ENCODE measurements around the gene UPP1. TPM values are rescaled to one million over a fixed set of nuclear protein-coding genes. Genes with fewer than 3 reads are reported as not detected.
"Not testable (repeated sequence)": the region's sequence is repeated elsewhere in the genome, so short reads cannot be mapped to it uniquely, and the experiment has no call there.

Gene UPP1
- total and polyA plus RNA-seq, 4 donors, result 9.7 to 85.6 (median 33.2) TPM

DNA sequence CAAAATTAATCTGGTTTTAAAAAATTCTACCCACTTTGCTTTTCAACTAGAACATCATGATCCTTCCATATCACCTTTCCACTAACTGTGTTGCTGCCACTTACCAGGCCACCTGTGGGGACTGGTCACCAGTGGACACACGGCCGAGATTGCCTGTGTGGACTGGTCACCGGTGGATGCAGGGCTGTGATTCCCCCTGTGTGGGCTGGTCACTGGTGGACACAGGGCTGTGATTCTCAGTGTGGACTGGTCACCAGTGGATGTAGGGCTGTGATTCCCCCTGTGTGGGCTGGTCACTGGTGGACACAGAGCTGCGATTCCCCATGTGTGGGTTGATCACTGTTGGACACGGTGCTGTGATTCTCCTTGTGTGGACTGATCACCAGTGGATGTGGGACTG, 27.0 kb downstream of the UPP1 start:
- Histone ChIP-seq H3K4me3 (ENCODE audit: low read depth, low read length) (no peak overlapping the region), H3K27me3 (ENCODE audit: control insufficient read depth, insufficient read depth, low read length) (no peaks in the 10 kb centered on the region), H3K9me3 (ENCODE audit: control insufficient read depth, insufficient read depth, low read length) (no peaks in the 10 kb centered on the region), H3K4me1 (ENCODE audit: control insufficient read depth, insufficient read depth, low read length) (no peaks in the 10 kb centered on the region), H3K36me3 (ENCODE audit: control insufficient read depth, insufficient read depth, low read length) (no peaks in the 10 kb centered on the region), H3K27ac (ENCODE audit: low read depth, low read length) (no peak overlapping the region)
- 98% methylated on average over 5 of the region's 5 CpGs for WGBS (ENCODE audit: insufficient coverage)
- DNase-seq (ENCODE audit: low read depth in 4 of 6, low spot score in 6 of 6), result no peak

DNA sequence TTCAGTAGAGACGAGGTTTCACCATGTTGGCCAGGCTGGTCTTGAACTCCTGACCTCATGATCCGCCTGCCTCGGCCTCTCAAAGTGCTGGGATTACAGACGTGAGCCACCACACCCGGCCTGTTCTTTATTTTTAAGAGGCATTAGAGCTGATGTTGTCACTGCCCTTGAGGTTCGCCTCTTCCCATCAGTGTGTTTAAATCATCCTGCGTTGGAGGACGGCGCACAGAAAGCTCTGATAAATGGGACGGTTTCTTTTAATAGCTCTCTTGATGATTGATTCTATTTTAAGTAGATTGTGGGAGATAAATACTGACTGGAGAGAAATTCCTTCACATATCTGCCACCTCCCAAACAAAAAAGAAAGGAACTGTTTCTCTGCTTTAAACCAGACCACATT, 29.0 kb downstream of the UPP1 start:
- Histone ChIP-seq H3K27ac (ENCODE audit: low read depth, low read length) (no peak overlapping the region), H3K9me3 (ENCODE audit: control insufficient read depth, insufficient read depth, low read length) (no peaks in the 10 kb centered on the region), H3K36me3 (ENCODE audit: control insufficient read depth, insufficient read depth, low read length) (no peaks in the 10 kb centered on the region), H3K4me3 (ENCODE audit: low read depth, low read length) (no peak overlapping the region), H3K27me3 (ENCODE audit: control insufficient read depth, insufficient read depth, low read length) (no peaks in the 10 kb centered on the region), H3K4me1 (ENCODE audit: control insufficient read depth, insufficient read depth, low read length) (no peaks in the 10 kb centered on the region)
- DNase-seq (ENCODE audit: low read depth in 4 of 6, low spot score in 6 of 6), result peak in 1 of 6 donors; percentile 25
- WGBS (ENCODE audit: insufficient coverage), result 67% methylated on average over 5 of the region's 10 CpGs

DNA sequence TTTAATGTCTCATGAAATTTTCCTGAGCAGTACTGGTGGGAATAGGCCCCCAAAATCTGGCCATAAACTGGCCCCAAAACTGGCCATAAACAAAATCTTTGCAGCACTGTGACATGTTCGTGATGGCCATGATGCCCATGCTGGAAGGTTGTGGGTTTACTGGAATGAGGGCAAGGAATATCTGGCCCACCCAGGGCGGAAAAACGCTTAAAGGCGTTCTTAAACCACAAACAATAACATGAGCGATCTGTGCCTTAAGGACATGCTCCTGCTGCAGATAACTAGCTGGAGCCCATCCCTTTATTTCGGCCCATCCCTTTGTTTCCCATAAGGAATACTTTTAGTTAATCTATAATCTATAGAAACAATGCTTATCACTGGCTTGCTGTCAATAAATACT, 31.5 kb downstream of the UPP1 start:
- WGBS (ENCODE audit: insufficient coverage), result 100% methylated on average over 3 of the region's 6 CpGs
- not testable (repeated sequence) for H3K4me3 ChIP-seq (ENCODE audit: low read depth, low read length); H3K27ac ChIP-seq (ENCODE audit: low read depth, low read length); H3K4me1 ChIP-seq (ENCODE audit: control insufficient read depth, insufficient read depth, low read length); H3K36me3 ChIP-seq (ENCODE audit: control insufficient read depth, insufficient read depth, low read length); H3K9me3 ChIP-seq (ENCODE audit: control insufficient read depth, insufficient read depth, low read length); DNase-seq (ENCODE audit: low read depth in 4 of 6, low spot score in 6 of 6); H3K27me3 ChIP-seq (ENCODE audit: control insufficient read depth, insufficient read depth, low read length)

DNA sequence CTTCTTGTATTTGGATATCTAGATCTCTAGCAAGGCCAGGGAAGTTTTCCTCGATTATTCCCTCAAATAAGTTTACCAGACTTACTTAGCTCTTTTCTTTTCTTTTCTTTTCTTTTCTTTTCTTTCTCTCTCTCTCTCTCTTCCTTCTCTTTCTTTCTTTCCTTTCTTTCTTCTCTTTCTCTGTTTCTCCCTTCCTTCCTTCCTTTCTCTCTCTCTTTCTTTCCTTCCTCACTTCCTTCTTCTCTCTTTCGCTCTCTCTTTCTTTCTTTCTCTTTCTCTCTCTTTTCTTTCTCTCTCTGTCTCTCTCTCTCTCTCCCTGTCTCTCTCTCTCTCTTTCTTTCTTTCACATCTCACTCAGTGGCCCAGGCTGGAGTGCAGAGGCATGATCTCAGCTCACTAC, 37.0 kb downstream of the UPP1 start:
- H3K27me3 ChIP-seq (ENCODE audit: control insufficient read depth, insufficient read depth, low read length), result no peaks in the 10 kb centered on the region
- no peak overlapping the region for H3K27ac ChIP-seq (ENCODE audit: low read depth, low read length)
- no peak for DNase-seq (ENCODE audit: low read depth in 4 of 6, low spot score in 6 of 6)
- H3K36me3 ChIP-seq (ENCODE audit: control insufficient read depth, insufficient read depth, low read length), result no peaks in the 10 kb centered on the region
- H3K9me3 ChIP-seq (ENCODE audit: control insufficient read depth, insufficient read depth, low read length), result peaks cover 1% of the 10 kb centered on the region
- no peaks in the 10 kb centered on the region for H3K4me1 ChIP-seq (ENCODE audit: control insufficient read depth, insufficient read depth, low read length)
- H3K4me3 ChIP-seq (ENCODE audit: low read depth, low read length), result no peak overlapping the region
- 88% methylated on average over 1 of the region's 2 CpGs for WGBS (ENCODE audit: insufficient coverage)

DNA sequence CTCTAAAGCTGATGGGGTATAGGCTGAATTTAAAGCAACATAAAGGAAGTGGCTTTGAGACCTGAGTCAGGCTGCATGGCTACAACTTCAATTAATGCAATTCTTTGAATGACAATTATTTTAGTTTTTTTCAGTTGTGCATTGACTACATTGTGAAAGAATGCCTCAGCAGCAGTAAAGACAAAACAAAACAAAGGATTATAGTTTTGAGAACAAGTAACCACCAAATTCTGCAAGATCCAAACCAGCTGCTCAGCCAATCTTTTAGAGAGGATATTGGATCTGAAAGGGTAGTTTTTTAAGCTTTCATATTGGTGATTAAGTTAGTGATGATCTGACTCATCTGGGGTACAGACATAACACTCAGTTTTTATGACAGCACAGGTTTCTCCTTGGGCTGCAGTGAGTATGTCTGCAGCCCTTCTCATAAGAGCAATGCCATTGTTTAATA, 41.6 kb downstream of the UPP1 start:
- H3K9me3 ChIP-seq (ENCODE audit: control insufficient read depth, insufficient read depth, low read length), result no peaks in the 10 kb centered on the region
- H3K27ac ChIP-seq (ENCODE audit: low read depth, low read length), result no peak overlapping the region
- no peaks in the 10 kb centered on the region for H3K4me1 ChIP-seq (ENCODE audit: control insufficient read depth, insufficient read depth, low read length)
- H3K27me3 ChIP-seq (ENCODE audit: control insufficient read depth, insufficient read depth, low read length), result no peaks in the 10 kb centered on the region
- H3K4me3 ChIP-seq (ENCODE audit: low read depth, low read length), result no peak overlapping the region
- no peaks in the 10 kb centered on the region for H3K36me3 ChIP-seq (ENCODE audit: control insufficient read depth, insufficient read depth, low read length)
- DNase-seq (ENCODE audit: low read depth in 4 of 6, low spot score in 6 of 6), result no peak

DNA sequence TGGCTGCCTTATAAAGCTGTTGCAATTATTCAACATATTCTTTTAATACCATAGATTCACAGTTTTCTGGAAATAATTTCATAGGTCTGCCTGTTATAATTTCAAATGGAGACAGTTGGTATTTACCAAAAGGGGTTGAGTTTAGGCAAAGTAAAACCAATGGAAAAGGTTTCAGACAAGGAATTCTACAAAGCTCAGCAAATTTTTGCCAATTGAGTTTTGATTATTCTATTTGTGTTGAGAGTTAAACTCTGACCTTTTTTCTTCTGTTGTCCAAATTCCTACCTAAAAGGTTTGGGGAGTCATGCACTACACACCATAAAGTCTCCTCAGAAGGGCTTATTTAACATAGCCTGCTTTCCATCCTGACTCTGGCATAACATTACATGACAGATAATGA, 43.7 kb downstream of the UPP1 start:
- no peaks in the 10 kb centered on the region for H3K9me3 ChIP-seq (ENCODE audit: control insufficient read depth, insufficient read depth, low read length)
- no peak for DNase-seq (ENCODE audit: low read depth in 4 of 6, low spot score in 6 of 6)

DNA sequence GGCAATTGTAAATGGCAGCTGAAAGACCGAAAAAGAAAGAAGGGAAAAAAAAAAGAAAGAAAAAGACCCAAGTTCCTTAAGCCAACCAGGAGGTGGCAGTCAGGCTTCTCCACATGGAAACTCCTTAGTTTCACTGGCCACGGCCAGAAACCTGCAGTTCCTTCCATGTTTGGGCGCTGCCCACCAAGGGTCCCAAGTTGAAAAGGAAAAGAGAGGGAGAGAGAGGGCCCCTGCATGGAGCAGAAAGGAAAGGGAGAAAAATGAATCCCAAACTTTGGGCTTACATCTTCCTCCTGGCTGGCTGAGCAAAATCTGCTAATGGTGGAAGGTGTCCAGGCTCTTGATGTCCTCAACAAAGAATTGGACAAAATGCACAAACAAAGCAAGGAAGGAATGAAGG, 50.4 kb downstream of the UPP1 start:
- no peak for DNase-seq (ENCODE audit: low read depth in 4 of 6, low spot score in 6 of 6)
- WGBS (ENCODE audit: insufficient coverage), result 85% methylated on average over 2 of the region's 3 CpGs
- H3K36me3 ChIP-seq (ENCODE audit: control insufficient read depth, insufficient read depth, low read length), result no peaks in the 10 kb centered on the region

More for the DNA sequence above, 43.7 kb downstream of the UPP1 start:
- Histone ChIP-seq H3K4me1 (ENCODE audit: control insufficient read depth, insufficient read depth, low read length) (no peaks in the 10 kb centered on the region), H3K27me3 (ENCODE audit: control insufficient read depth, insufficient read depth, low read length) (no peaks in the 10 kb centered on the region), H3K4me3 (ENCODE audit: low read depth, low read length) (no peak overlapping the region), H3K36me3 (ENCODE audit: control insufficient read depth, insufficient read depth, low read length) (no peaks in the 10 kb centered on the region), H3K27ac (ENCODE audit: low read depth, low read length) (no peak overlapping the region)

DNA sequence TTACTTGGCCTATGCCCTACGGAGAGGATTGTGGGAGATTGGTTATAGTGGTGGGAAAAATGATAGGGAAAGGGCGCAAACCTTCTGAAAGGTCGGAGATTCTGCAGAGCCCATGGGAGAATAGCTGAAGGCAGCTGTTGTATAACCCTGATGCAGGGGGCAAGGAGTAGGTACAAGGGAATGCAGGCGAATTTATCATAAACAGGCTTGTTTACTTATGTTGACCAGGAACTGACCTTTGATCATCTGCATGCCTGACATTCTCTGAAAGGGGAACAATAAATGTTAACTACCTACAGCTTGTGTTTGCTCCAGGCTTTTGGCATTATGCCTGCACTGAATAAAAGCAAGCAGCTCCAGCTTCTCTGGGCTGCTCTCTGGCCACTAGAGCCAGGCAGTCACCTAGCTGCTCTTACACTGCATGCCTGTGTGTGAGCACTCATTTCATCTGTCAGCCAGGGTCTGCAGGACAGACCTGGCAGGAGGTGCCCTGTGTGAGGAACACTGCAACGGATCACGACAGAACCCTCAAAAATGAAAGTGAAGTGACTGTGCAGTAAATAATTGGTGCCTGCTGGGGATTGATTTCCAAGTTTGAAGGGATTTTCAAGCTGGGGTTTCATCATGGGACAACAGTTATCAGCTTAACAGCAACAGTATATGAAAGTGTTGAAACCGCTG, 51.1 kb downstream of the UPP1 start:
- Histone ChIP-seq H3K4me3 (ENCODE audit: low read depth, low read length) (no peak overlapping the region), H3K27ac (ENCODE audit: low read depth, low read length) (no peak overlapping the region), H3K36me3 (ENCODE audit: control insufficient read depth, insufficient read depth, low read length) (no peaks in the 10 kb centered on the region), H3K9me3 (ENCODE audit: control insufficient read depth, insufficient read depth, low read length) (peaks cover 2% of the 10 kb centered on the region), H3K4me1 (ENCODE audit: control insufficient read depth, insufficient read depth, low read length) (no peaks in the 10 kb centered on the region), H3K27me3 (ENCODE audit: control insufficient read depth, insufficient read depth, low read length) (no peaks in the 10 kb centered on the region)
- DNase-seq (ENCODE audit: low read depth in 4 of 6, low spot score in 6 of 6), result no peak
- 72% methylated on average over 6 of the region's 7 CpGs for WGBS (ENCODE audit: insufficient coverage)

More for the DNA sequence above, 50.4 kb downstream of the UPP1 start:
- Histone ChIP-seq H3K4me3 (ENCODE audit: low read depth, low read length) (no peak overlapping the region), H3K27ac (ENCODE audit: low read depth, low read length) (no peak overlapping the region), H3K9me3 (ENCODE audit: control insufficient read depth, insufficient read depth, low read length) (peaks cover 2% of the 10 kb centered on the region), H3K4me1 (ENCODE audit: control insufficient read depth, insufficient read depth, low read length) (no peaks in the 10 kb centered on the region), H3K27me3 (ENCODE audit: control insufficient read depth, insufficient read depth, low read length) (no peaks in the 10 kb centered on the region)

DNA sequence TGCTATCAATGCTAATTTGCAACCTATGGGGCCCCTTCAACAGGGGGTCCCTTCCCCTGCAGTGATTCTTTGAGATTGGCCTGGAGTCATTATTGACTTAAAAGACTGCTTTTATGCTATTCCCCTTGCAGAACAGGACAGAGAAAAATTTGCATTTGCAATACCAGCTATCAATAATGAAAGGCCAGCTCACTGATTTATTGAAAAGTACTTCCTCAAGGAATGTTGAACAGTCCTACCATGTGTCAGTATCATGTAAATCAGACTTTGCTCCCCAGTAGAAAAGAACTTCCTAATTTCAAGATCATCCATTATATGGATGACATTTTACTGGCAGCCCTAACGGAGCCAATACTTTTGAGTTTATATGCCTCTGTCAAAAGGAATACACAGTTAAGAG, 52.5 kb downstream of the UPP1 start:
- DNase-seq (ENCODE audit: low read depth in 4 of 6, low spot score in 6 of 6), result no peak
- Histone ChIP-seq H3K27ac (ENCODE audit: low read depth, low read length) (no peak overlapping the region), H3K4me3 (ENCODE audit: low read depth, low read length) (no peak overlapping the region), H3K27me3 (ENCODE audit: control insufficient read depth, insufficient read depth, low read length) (no peaks in the 10 kb centered on the region), H3K4me1 (ENCODE audit: control insufficient read depth, insufficient read depth, low read length) (no peaks in the 10 kb centered on the region), H3K36me3 (ENCODE audit: control insufficient read depth, insufficient read depth, low read length) (no peaks in the 10 kb centered on the region), H3K9me3 (ENCODE audit: control insufficient read depth, insufficient read depth, low read length) (peaks cover 2% of the 10 kb centered on the region)
- WGBS (ENCODE audit: insufficient coverage), result no CpG with 5 or more reads among the region's 1 CpG

DNA sequence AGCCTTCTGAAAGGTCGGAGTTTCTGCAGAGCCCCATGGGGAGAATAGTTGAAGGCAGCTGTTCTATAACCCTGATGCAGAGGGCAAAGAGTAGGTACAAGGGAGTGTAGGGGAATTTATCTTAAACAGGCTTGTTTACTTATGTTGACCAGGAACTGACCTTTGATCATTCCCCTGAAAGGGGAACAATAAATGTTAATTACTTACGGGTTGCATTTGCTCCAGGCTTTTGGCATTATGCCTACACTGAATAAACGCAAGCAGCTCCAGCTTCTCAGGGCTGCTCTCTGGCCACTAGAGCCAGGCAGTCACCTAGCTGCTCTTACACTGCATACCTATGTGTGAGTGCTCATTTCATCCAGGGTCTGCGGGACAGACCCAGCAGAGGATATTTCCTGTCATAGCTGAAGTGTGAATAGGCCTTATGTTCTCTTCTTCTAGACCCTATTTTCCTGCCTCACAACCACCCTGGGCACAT, 55.3 kb downstream of the UPP1 start:
- Histone ChIP-seq H3K4me1 (ENCODE audit: control insufficient read depth, insufficient read depth, low read length) (no peaks in the 10 kb centered on the region), H3K27me3 (ENCODE audit: control insufficient read depth, insufficient read depth, low read length) (no peaks in the 10 kb centered on the region), H3K9me3 (ENCODE audit: control insufficient read depth, insufficient read depth, low read length) (peaks cover 2% of the 10 kb centered on the region), H3K36me3 (ENCODE audit: control insufficient read depth, insufficient read depth, low read length) (no peaks in the 10 kb centered on the region), H3K4me3 (ENCODE audit: low read depth, low read length) (no peak overlapping the region), H3K27ac (ENCODE audit: low read depth, low read length) (no peak overlapping the region)
- 49% methylated on average over 3 of the region's 4 CpGs for WGBS (ENCODE audit: insufficient coverage)
- no peak for DNase-seq (ENCODE audit: low read depth in 4 of 6, low spot score in 6 of 6)

Measured in spinal cord (tissue), 10 donors.